Measurements from ENCODE around the gene MAPKBP1. TPM values are rescaled to one million over a fixed set of nuclear protein-coding genes. Genes with fewer than 3 reads are reported as not detected.

MAPKBP1 gene
- total RNA-seq, 1 experiment from 2014 or later, result 14.5 TPM

DNA sequence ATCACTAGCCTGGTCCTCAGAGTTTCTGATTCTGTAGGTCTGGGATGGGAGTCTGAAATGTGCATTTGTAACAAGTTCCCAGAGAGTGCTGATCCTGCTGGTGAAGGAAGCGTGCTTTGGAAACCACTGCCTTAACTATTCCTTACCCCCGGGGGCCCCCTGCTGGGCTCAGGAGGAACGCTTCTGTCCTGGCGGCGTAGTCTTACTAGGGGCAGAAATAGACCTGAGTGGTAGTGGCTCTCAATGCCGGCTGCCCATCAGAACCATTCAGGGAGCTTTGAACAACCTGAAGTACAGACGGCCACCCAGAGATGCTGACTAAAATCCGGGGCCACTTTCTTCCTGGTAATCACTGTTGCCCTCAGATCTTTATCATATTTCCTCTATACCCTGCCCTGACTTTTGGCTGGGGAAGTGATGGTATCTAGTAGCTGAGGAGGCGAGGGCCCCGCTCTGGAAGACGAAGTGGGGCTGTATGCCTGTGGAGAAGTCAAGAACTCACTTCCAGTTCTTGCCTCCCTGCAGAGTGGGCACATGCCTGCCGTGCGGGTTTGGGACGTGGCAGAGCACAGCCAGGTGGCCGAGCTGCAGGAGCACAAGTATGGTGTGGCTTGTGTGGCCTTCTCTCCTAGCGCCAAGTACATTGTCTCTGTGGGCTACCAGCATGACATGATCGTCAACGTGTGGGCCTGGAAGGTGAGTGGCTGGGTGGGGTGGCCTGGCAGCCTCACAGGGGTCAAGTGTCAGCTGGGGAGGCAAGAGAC lies 37.3 kb downstream of the MAPKBP1 start:
- Mint-ChIP-seq H3K9me3 (no peaks in the 10 kb centered on the region), H3K4me3 (no peak overlapping the region), H3K36me3 (no peaks in the 10 kb centered on the region), H3K27me3 (ENCODE audit: low read depth) (no peaks in the 10 kb centered on the region), H3K4me1 (peaks cover 6% of the 10 kb centered on the region), H3K27ac (no peak overlapping the region)
- TF ChIP-seq, protein P1, sequence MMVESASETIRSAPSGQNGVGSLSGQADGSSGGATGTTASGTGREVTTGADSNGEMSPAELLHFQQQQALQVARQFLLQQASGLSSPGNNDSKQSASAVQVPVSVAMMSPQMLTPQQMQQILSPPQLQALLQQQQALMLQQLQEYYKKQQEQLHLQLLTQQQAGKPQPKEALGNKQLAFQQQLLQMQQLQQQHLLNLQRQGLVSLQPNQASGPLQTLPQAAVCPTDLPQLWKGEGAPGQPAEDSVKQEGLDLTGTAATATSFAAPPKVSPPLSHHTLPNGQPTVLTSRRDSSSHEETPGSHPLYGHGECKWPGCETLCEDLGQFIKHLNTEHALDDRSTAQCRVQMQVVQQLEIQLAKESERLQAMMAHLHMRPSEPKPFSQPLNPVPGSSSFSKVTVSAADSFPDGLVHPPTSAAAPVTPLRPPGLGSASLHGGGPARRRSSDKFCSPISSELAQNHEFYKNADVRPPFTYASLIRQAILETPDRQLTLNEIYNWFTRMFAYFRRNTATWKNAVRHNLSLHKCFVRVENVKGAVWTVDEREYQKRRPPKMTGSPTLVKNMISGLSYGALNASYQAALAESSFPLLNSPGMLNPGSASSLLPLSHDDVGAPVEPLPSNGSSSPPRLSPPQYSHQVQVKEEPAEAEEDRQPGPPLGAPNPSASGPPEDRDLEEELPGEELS (CRISPR knock-in tag; IDR thresholded peaks at IDR 0.05), result no peak
- TF ChIP-seq GABPB1 (CRISPR knock-in tag; IDR thresholded peaks at IDR 0.05) (no peak), CREM (CRISPR knock-in tag; IDR thresholded peaks at IDR 0.05) (no peak), NFE2L1 (CRISPR knock-in tag; IDR thresholded peaks at IDR 0.05) (no peak)
- TF ChIP-seq, protein P2, sequence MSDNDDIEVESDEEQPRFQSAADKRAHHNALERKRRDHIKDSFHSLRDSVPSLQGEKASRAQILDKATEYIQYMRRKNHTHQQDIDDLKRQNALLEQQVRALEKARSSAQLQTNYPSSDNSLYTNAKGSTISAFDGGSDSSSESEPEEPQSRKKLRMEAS (CRISPR knock-in tag; IDR thresholded peaks at IDR 0.05), result no peak
- TF ChIP-seq, protein P3, sequence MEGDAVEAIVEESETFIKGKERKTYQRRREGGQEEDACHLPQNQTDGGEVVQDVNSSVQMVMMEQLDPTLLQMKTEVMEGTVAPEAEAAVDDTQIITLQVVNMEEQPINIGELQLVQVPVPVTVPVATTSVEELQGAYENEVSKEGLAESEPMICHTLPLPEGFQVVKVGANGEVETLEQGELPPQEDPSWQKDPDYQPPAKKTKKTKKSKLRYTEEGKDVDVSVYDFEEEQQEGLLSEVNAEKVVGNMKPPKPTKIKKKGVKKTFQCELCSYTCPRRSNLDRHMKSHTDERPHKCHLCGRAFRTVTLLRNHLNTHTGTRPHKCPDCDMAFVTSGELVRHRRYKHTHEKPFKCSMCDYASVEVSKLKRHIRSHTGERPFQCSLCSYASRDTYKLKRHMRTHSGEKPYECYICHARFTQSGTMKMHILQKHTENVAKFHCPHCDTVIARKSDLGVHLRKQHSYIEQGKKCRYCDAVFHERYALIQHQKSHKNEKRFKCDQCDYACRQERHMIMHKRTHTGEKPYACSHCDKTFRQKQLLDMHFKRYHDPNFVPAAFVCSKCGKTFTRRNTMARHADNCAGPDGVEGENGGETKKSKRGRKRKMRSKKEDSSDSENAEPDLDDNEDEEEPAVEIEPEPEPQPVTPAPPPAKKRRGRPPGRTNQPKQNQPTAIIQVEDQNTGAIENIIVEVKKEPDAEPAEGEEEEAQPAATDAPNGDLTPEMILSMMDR (IDR thresholded peaks at IDR 0.05), result peak; percentile 37; the same call in 1 of the 2 replicates
- CTCF ChIA-PET, result interaction anchor here (0.8 to 6.4 kb wide), 24 partner anchors 9 to 346 kb away, joined by 3 to 158 read pairs (median 4); partner anchors contain the start of genes EHD4 and MAPKBP1
- DNase-seq (ENCODE audit: low spot score) (peak; percentile 89), ATAC-seq (peak; percentile 88)
- POLR2A ChIA-PET, result interaction anchor here (1.6 kb wide), 1 partner anchor 37 kb away, joined by 9 read pairs; the partner anchor contains the start of gene MAPKBP1

DNA sequence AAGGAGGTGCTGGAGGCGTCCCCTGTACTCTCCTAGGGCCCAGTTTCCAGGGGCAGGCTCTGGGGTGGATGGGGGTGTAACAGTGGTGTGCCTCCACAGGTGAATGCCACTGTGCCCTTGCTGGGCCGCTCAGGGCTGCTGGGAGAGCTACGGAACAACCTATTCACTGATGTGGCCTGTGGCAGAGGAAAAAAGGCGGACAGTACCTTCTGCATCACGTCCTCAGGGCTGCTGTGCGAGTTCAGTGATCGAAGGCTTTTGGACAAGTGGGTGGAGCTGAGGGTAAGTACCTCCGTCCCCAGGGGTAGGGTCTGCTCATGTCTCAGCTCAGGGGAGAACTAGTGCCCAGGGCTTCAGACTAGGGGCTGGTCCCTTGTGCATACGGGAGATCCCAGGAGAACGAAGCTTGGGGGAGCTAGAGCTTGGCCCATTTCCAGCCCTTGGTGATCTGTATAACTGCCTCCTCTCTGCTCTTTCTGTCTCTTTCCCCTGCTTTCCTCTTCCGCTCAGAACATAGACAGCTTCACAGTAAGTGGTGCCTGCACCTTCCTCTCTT lies 38.6 kb downstream of the MAPKBP1 start:
- H3K9me3 Mint-ChIP-seq, result no peaks in the 10 kb centered on the region
- no peak overlapping the region for H3K27ac Mint-ChIP-seq
- H3K27me3 Mint-ChIP-seq (ENCODE audit: low read depth), result no peaks in the 10 kb centered on the region
- peaks cover 6% of the 10 kb centered on the region for H3K4me1 Mint-ChIP-seq
- no peak for DNase-seq (ENCODE audit: low spot score)
- no peak for TF ChIP-seq ZNF396 (CRISPR knock-in tag; IDR thresholded peaks at IDR 0.05; ENCODE audit: borderline replicate concordance)
- TF ChIP-seq, protein P4, sequence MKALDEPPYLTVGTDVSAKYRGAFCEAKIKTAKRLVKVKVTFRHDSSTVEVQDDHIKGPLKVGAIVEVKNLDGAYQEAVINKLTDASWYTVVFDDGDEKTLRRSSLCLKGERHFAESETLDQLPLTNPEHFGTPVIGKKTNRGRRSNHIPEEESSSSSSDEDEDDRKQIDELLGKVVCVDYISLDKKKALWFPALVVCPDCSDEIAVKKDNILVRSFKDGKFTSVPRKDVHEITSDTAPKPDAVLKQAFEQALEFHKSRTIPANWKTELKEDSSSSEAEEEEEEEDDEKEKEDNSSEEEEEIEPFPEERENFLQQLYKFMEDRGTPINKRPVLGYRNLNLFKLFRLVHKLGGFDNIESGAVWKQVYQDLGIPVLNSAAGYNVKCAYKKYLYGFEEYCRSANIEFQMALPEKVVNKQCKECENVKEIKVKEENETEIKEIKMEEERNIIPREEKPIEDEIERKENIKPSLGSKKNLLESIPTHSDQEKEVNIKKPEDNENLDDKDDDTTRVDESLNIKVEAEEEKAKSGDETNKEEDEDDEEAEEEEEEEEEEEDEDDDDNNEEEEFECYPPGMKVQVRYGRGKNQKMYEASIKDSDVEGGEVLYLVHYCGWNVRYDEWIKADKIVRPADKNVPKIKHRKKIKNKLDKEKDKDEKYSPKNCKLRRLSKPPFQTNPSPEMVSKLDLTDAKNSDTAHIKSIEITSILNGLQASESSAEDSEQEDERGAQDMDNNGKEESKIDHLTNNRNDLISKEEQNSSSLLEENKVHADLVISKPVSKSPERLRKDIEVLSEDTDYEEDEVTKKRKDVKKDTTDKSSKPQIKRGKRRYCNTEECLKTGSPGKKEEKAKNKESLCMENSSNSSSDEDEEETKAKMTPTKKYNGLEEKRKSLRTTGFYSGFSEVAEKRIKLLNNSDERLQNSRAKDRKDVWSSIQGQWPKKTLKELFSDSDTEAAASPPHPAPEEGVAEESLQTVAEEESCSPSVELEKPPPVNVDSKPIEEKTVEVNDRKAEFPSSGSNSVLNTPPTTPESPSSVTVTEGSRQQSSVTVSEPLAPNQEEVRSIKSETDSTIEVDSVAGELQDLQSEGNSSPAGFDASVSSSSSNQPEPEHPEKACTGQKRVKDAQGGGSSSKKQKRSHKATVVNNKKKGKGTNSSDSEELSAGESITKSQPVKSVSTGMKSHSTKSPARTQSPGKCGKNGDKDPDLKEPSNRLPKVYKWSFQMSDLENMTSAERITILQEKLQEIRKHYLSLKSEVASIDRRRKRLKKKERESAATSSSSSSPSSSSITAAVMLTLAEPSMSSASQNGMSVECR (CRISPR knock-in tag; IDR thresholded peaks at IDR 0.05; ENCODE audit: borderline replicate concordance), result no peak
- TF ChIP-seq FOXK1 (CRISPR knock-in tag; IDR thresholded peaks at IDR 0.05), result no peak
- TF ChIP-seq, protein P5, sequence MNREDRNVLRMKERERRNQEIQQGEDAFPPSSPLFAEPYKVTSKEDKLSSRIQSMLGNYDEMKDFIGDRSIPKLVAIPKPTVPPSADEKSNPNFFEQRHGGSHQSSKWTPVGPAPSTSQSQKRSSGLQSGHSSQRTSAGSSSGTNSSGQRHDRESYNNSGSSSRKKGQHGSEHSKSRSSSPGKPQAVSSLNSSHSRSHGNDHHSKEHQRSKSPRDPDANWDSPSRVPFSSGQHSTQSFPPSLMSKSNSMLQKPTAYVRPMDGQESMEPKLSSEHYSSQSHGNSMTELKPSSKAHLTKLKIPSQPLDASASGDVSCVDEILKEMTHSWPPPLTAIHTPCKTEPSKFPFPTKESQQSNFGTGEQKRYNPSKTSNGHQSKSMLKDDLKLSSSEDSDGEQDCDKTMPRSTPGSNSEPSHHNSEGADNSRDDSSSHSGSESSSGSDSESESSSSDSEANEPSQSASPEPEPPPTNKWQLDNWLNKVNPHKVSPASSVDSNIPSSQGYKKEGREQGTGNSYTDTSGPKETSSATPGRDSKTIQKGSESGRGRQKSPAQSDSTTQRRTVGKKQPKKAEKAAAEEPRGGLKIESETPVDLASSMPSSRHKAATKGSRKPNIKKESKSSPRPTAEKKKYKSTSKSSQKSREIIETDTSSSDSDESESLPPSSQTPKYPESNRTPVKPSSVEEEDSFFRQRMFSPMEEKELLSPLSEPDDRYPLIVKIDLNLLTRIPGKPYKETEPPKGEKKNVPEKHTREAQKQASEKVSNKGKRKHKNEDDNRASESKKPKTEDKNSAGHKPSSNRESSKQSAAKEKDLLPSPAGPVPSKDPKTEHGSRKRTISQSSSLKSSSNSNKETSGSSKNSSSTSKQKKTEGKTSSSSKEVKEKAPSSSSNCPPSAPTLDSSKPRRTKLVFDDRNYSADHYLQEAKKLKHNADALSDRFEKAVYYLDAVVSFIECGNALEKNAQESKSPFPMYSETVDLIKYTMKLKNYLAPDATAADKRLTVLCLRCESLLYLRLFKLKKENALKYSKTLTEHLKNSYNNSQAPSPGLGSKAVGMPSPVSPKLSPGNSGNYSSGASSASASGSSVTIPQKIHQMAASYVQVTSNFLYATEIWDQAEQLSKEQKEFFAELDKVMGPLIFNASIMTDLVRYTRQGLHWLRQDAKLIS (CRISPR knock-in tag; IDR thresholded peaks at IDR 0.05; ENCODE audit: borderline replicate concordance), result no peak
- no peak for TF ChIP-seq CBFB (CRISPR knock-in tag; IDR thresholded peaks at IDR 0.05; ENCODE audit: low read depth)
- TF ChIP-seq ZNF671 (CRISPR knock-in tag; IDR thresholded peaks at IDR 0.05), result no peak
- TF ChIP-seq OVOL2 (CRISPR knock-in tag; IDR thresholded peaks at IDR 0.05; ENCODE audit: borderline replicate concordance), result no peak
- ATAC-seq, result no peak
- POLR2A ChIA-PET, result no interaction called here
- H3K36me3 Mint-ChIP-seq, result no peaks in the 10 kb centered on the region
- H3K4me3 Mint-ChIP-seq, result no peak overlapping the region
- CTCF ChIA-PET, result interaction anchor here (3.2 to 6.4 kb wide), 2 partner anchors 40 to 209 kb away, joined by 22 to 158 read pairs; partner anchors contain the start of gene MAPKBP1

Measured in WTC11 (cell line).